ENCODE results near the gene TTC4. TPM values are rescaled to one million over a fixed set of nuclear protein-coding genes. Genes with fewer than 3 reads are reported as not detected.
"Not testable (repeated sequence)": the region's sequence is repeated elsewhere in the genome, so short reads cannot be mapped to it uniquely, and the experiment has no call there.

The TTC4 gene
- total RNA-seq, 1 donor from 2014 or later = 20.6 TPM

- no peak for TF ChIP-seq CTCF (IDR thresholded peaks at IDR 0.05)
- Histone ChIP-seq H3K9me3 (no peaks in the 10 kb centered on the region), H3K27me3 (no peaks in the 10 kb centered on the region), H3K4me3 (no peak overlapping the region), H3K4me1 (peaks cover 4 to 5% of the 10 kb centered on the region in 2 donors), H3K27ac (no peak overlapping the region), H3K36me3 (no peaks in the 10 kb centered on the region)
- intact Hi-C loops (cut with DNase I) = loop anchor here (10.0 kb wide), 4 partner anchors 182 to 1542 kb away; partner anchors contain the start of genes CZIB, IFT25 and LRRC42
- no peak for DNase-seq (ENCODE audit: low spot score in 2 of 2)
These were observed 51.1 kb downstream of the TTC4 start for GRCh38 chr1:54766726-54767125.

GRCh38 chr1:54767526-54767925 lies 51.9 kb downstream of the TTC4 start:
- intact Hi-C loops (cut with DNase I) = loop anchor here (10.0 kb wide), 4 partner anchors 183 to 1543 kb away; partner anchors contain the start of genes CZIB, IFT25 and LRRC42
- H3K4me1 ChIP-seq = peaks cover 4 to 5% of the 10 kb centered on the region in 2 donors
- no peak overlapping the region for H3K4me3 ChIP-seq
- no peak overlapping the region for H3K27ac ChIP-seq
- no peaks in the 10 kb centered on the region for H3K27me3 ChIP-seq
- no peaks in the 10 kb centered on the region for H3K9me3 ChIP-seq
- no peak for TF ChIP-seq CTCF (IDR thresholded peaks at IDR 0.05)
- no peaks in the 10 kb centered on the region for H3K36me3 ChIP-seq
- DNase-seq (ENCODE audit: low spot score in 2 of 2) = no peak

GRCh38 chr1:54768093-54768492 lies 52.4 kb downstream of the TTC4 start:
- H3K4me1 ChIP-seq = peaks cover 4 to 5% of the 10 kb centered on the region in 2 donors
- H3K27ac ChIP-seq = no peak overlapping the region
- no peak for DNase-seq (ENCODE audit: low spot score in 2 of 2)
- intact Hi-C loops (cut with DNase I) = loop anchor here (10.0 kb wide), 4 partner anchors 183 to 1543 kb away; partner anchors contain the start of genes CZIB, IFT25 and LRRC42
- H3K4me3 ChIP-seq = no peak overlapping the region
- no peaks in the 10 kb centered on the region for H3K9me3 ChIP-seq
- H3K36me3 ChIP-seq = no peaks in the 10 kb centered on the region
- TF ChIP-seq CTCF (IDR thresholded peaks at IDR 0.05) = no peak
- no peaks in the 10 kb centered on the region for H3K27me3 ChIP-seq

GRCh38 chr1:54772951-54773350 lies 57.3 kb downstream of the TTC4 start:
- intact Hi-C loops (cut with DNase I) = no loop called here
- DNase-seq (ENCODE audit: low spot score in 2 of 2) = no peak
- Histone ChIP-seq H3K27me3 (no peaks in the 10 kb centered on the region), H3K27ac (no peak overlapping the region), H3K4me1 (no peaks in the 10 kb centered on the region), H3K36me3 (no peaks in the 10 kb centered on the region), H3K9me3 (no peaks in the 10 kb centered on the region), H3K4me3 (no peak overlapping the region)
- no peak for TF ChIP-seq CTCF (IDR thresholded peaks at IDR 0.05)

GRCh38 chr1:54774820-54775498 lies 59.3 kb downstream of the TTC4 start:
- TF ChIP-seq CTCF (IDR thresholded peaks at IDR 0.05) = no peak
- intact Hi-C loops (cut with DNase I) = no loop called here
- no peaks in the 10 kb centered on the region for H3K27me3 ChIP-seq
- H3K9me3 ChIP-seq = no peaks in the 10 kb centered on the region
- DNase-seq (ENCODE audit: low spot score in 2 of 2) = no peak
- no peaks in the 10 kb centered on the region for H3K36me3 ChIP-seq
- H3K4me3 ChIP-seq = no peak overlapping the region
- no peaks in the 10 kb centered on the region for H3K4me1 ChIP-seq
- no peak overlapping the region for H3K27ac ChIP-seq

- H3K4me3 ChIP-seq; DNase-seq (ENCODE audit: low spot score in 2 of 2); H3K4me1 ChIP-seq; intact Hi-C loops (cut with DNase I); H3K27me3 ChIP-seq; H3K36me3 ChIP-seq; H3K9me3 ChIP-seq; H3K27ac ChIP-seq: not testable (repeated sequence)
These were observed 60.4 kb downstream of the TTC4 start for GRCh38 chr1:54775828-54776721.

Data from ascending aorta (tissue), 2 donors.